IMR-90 (cell line): Measurements from ENCODE around the gene EPB41L4A. TPM values are rescaled to one million over a fixed set of nuclear protein-coding genes. Genes with fewer than 3 reads are reported as not detected.

Experiments used
- ATAC-seq: fragments of 200-7000 bp; cut with Tn5 transposase; 2 replicates; pipeline ENCODE4 v1.9.1; 2020; ENCODE audit warnings: low read depth, mild to moderate bottlenecking, moderate library complexity
- BruUV-seq: library from RNA; stranded (reverse); fragments of 400-500 nt; replicated peaks from 2 replicates; lab custom pipeline; 2021; lab: Mats Ljungman, UMichigan
- CTCF ChIA-PET: fragments of 300-600 bp; formaldehyde crosslinking; extraction: SDS; loops from one replicate; lab custom pipeline; 2021; ENCODE audit warnings: antibody characterized with exemption; lab: Yijun Ruan, JAX
- POLR2A ChIA-PET: fragments of 300-600 bp; sonication (Branson Sonifier 250); formaldehyde crosslinking; loops from one replicate; lab custom pipeline; 2022; ENCODE audit warnings: antibody characterized with exemption; ENCODE audit not compliant: unreplicated experiment; lab: Charles Lee
- DNase-seq: peaks from one replicate; pipeline ENCODE4 v3.0.0; 2013
- H2AFZ ChIP-seq: replicated peaks from 2 replicates; pipeline ENCODE3; 2013; ENCODE audit warnings: low read length, mild to moderate bottlenecking; ENCODE audit not compliant: poor library complexity
- H2AK5ac ChIP-seq: 2 replicates; pipeline ENCODE4 v1.6.1; 2013; ENCODE audit warnings: low read depth, low read length, inconsistent platforms
- H2AK9ac ChIP-seq: replicated peaks from 2 replicates; pipeline ENCODE3; 2013; ENCODE audit warnings: mild to moderate bottlenecking, low read depth, low read length, moderate library complexity; ENCODE audit not compliant: poor library complexity
- H2BK120ac ChIP-seq: 2 replicates; pipeline ENCODE4 v1.6.1; 2013; ENCODE audit warnings: low read depth, low read length, inconsistent platforms
- H2BK15ac ChIP-seq: 3 replicates; pipeline ENCODE4 v1.6.1; 2013; ENCODE audit warnings: low read depth, low read length, inconsistent platforms
- H2BK20ac ChIP-seq: 2 replicates; pipeline ENCODE4 v1.6.1; 2013; ENCODE audit warnings: low read depth, mild to moderate bottlenecking, inconsistent platforms, low read length, moderate library complexity
- H2BK5ac ChIP-seq: 2 replicates; pipeline ENCODE4 v1.6.1; 2013; ENCODE audit warnings: mild to moderate bottlenecking, low read depth, low read length, inconsistent platforms; ENCODE audit not compliant: poor library complexity, severe bottlenecking
- H3K14ac ChIP-seq: replicated peaks from 2 replicates; pipeline ENCODE4 v1.6.1; 2013; ENCODE audit warnings: low read depth, low read length, inconsistent platforms
- H3K18ac ChIP-seq: 2 replicates; pipeline ENCODE4 v1.6.1; 2013; ENCODE audit warnings: low read depth, low read length, control low read depth
- H3K23ac ChIP-seq: 2 replicates; pipeline ENCODE4 v1.6.1; 2013; ENCODE audit warnings: low read depth, low read length, inconsistent platforms
- H3K27ac ChIP-seq: 2 replicates; pipeline ENCODE4 v1.5.1; 2013; ENCODE audit warnings: mild to moderate bottlenecking, control low read depth, low read length; ENCODE audit not compliant: insufficient read depth
- H3K27me3 ChIP-seq: 2 replicates; pipeline ENCODE4 v1.6.1; 2013; ENCODE audit warnings: low read length; ENCODE audit not compliant: control insufficient read depth, insufficient read depth
- H3K36me3 ChIP-seq: 2 replicates; pipeline ENCODE4 v1.6.1; 2013; ENCODE audit warnings: low read length, mixed read lengths; ENCODE audit not compliant: control insufficient read depth, insufficient read depth
- H3K4ac ChIP-seq: 2 replicates; pipeline ENCODE4 v1.6.1; 2013; ENCODE audit warnings: low read depth, low read length, inconsistent platforms
- H3K4me1 ChIP-seq: 2 replicates; pipeline ENCODE4 v1.6.1; 2013; ENCODE audit warnings: low read length, mixed read lengths; ENCODE audit not compliant: control insufficient read depth, insufficient read depth
- H3K4me2 ChIP-seq: 2 replicates; pipeline ENCODE4 v1.6.1; 2013; ENCODE audit warnings: low read depth, mild to moderate bottlenecking, control low read depth, low read length, moderate library complexity
- H3K4me3 ChIP-seq: 2 replicates; pipeline ENCODE4 v1.5.1; 2013; ENCODE audit warnings: low read depth, mild to moderate bottlenecking, control low read depth, low read length, moderate library complexity; ENCODE audit not compliant: insufficient read depth
- H3K56ac ChIP-seq: 2 replicates; pipeline ENCODE4 v1.6.1; 2013; ENCODE audit warnings: low read length, inconsistent platforms; ENCODE audit not compliant: insufficient read depth; ENCODE audit errors: extremely low read depth
- H3K79me1 ChIP-seq, 2 experiments: 2 replicates each; pipeline ENCODE4 v1.6.1; 2013; ENCODE audit warnings: low read length in 2 of 2, inconsistent platforms in 1 of 2, low read depth in 1 of 2
- H3K9ac ChIP-seq: 2 replicates; pipeline ENCODE4 v1.6.1; 2013; ENCODE audit warnings: low read depth, low read length, control low read depth
- H3K9me1 ChIP-seq: 2 replicates; pipeline ENCODE4 v1.6.1; 2013; ENCODE audit warnings: low read length, inconsistent platforms; ENCODE audit not compliant: insufficient read depth
- H3K9me3 ChIP-seq: 2 replicates; pipeline ENCODE4 v1.6.1; 2013; ENCODE audit warnings: low read length; ENCODE audit not compliant: control insufficient read depth, insufficient read depth
- H4K20me1 ChIP-seq: 2 replicates; pipeline ENCODE4 v1.6.1; 2013; ENCODE audit warnings: low read length, inconsistent platforms; ENCODE audit not compliant: insufficient read depth
- H4K5ac ChIP-seq: 2 replicates; pipeline ENCODE4 v1.6.1; 2013; ENCODE audit warnings: mild to moderate bottlenecking, low read depth, low read length, control low read depth
- H4K8ac ChIP-seq, 2 experiments: 2 replicates each; pipeline ENCODE4 v1.6.1; 2013; ENCODE audit warnings: low read depth in 2 of 2, low read length in 2 of 2, control low read depth in 1 of 2, inconsistent platforms in 1 of 2
- H4K91ac ChIP-seq: 2 replicates; pipeline ENCODE4 v1.6.1; 2013; ENCODE audit warnings: low read depth, low read length, inconsistent platforms; ENCODE audit not compliant: insufficient read depth
- BHLHE40 ChIP-seq: fragments of 150-350 bp; IDR thresholded peaks from 2 replicates; pipeline ENCODE4 v1.6.1; 2016; ENCODE audit warnings: mild to moderate bottlenecking, low read depth, low read length
- CEBPB ChIP-seq: IDR thresholded peaks from 2 replicates; pipeline ENCODE4 v1.6.1; 2012; ENCODE audit warnings: low read depth, low read length, improper control_type of control experiment
- CHD1 ChIP-seq: IDR thresholded peaks from 2 replicates; pipeline ENCODE4 v1.6.1; 2012; ENCODE audit warnings: low read depth, low read length, improper control_type of control experiment
- CTCF ChIP-seq: conservative IDR thresholded peaks from 2 replicates; pipeline ENCODE4 v1.5.1; 2012; ENCODE audit warnings: mild to moderate bottlenecking, low read depth, low read length, improper control_type of control experiment
- ELK1 ChIP-seq: fragments of 150-350 bp; IDR thresholded peaks from 2 replicates; pipeline ENCODE4 v1.6.1; 2016; ENCODE audit warnings: low read depth, mild to moderate bottlenecking, low read length, moderate library complexity, borderline replicate concordance
- MAFK ChIP-seq: IDR thresholded peaks from 2 replicates; pipeline ENCODE4 v1.6.1; 2012; ENCODE audit warnings: low read depth, low read length, improper control_type of control experiment
- MXI1 ChIP-seq: IDR thresholded peaks from 2 replicates; pipeline ENCODE4 v1.6.1; 2012; ENCODE audit warnings: low read depth, mild to moderate bottlenecking, low read length, moderate library complexity, borderline replicate concordance
- NFE2L2 ChIP-seq: fragments of 150-350 bp; IDR thresholded peaks from 2 replicates; pipeline ENCODE4 v1.6.1; 2016; ENCODE audit warnings: low read depth, mild to moderate bottlenecking, low read length
- POLR2A ChIP-seq: IDR thresholded peaks from 2 replicates; pipeline ENCODE4 v1.6.1; 2012; ENCODE audit warnings: mild to moderate bottlenecking, low read depth, low read length
- RAD21 ChIP-seq: IDR thresholded peaks from 2 replicates; pipeline ENCODE4 v1.6.1; 2012; ENCODE audit warnings: low read length, improper control_type of control experiment
- RCOR1 ChIP-seq: IDR thresholded peaks from 2 replicates; pipeline ENCODE4 v1.6.1; 2012; ENCODE audit warnings: mild to moderate bottlenecking, low read length, improper control_type of control experiment; ENCODE audit not compliant: insufficient replicate concordance
- RFX5 ChIP-seq: IDR thresholded peaks from 2 replicates; pipeline ENCODE4 v1.8.0; 2012; ENCODE audit warnings: low read depth, mild to moderate bottlenecking, low read length, moderate library complexity
- SMC3 ChIP-seq: fragments of 150-350 bp; IDR thresholded peaks from 2 replicates; pipeline ENCODE4 v1.6.1; 2016; ENCODE audit warnings: low read depth, mild to moderate bottlenecking, antibody characterized with exemption, low read length, moderate library complexity
- whole genome bisulfite sequencing, 2 experiments: methylation state at CpG; one replicate each; pipeline versions ENCODE4 v1.1.5 to v1.1.7; 2013; ENCODE audit warnings: missing lambda C conversion rate in 2 of 2; ENCODE audit not compliant: insufficient read length in 1 of 2; ENCODE audit errors: extremely low coverage in 2 of 2; 5-methylcytosine and 5-hydroxymethylcytosine counted together
- dilution Hi-C: fragments of 300-500 bp; cut with HindIII; formaldehyde crosslinking; loops from one replicate; pipeline ENCODE4 v1.14.3; 2018; ENCODE audit warnings: low sequenced_read_pairs; ENCODE audit not compliant: unreplicated experiment
- in situ Hi-C: fragments of 300-500 bp; cut with MboI; formaldehyde crosslinking; loops from 3 replicates; pipeline ENCODE4 v1.14.3; 2019; ENCODE audit warnings: low sequenced_read_pairs, inconsistent platforms, mixed read lengths
- intact Hi-C: fragments of 100-400 bp; cut with micrococcal nuclease; formaldehyde crosslinking; loops from 2 replicates; pipeline ENCODE4 v1.10.0; 2022
- polyA plus RNA-seq, 3 experiments: library from polyadenylated mRNA; depleted of rRNA; stranded (reverse); fragments of >200 nt; gene quantifications; 2 replicates each; pipeline ENCODE4 v1.2.3, GENCODE V29; 2012; ENCODE audit warnings: low replicate concordance in 1 of 3
- total RNA-seq: library from RNA; depleted of rRNA; stranded (reverse); fragments of >200 nt; gene quantifications from 2 replicates; pipeline ENCODE4 v1.2.3, GENCODE V29; 2012

EPB41L4A gene
- total and polyA plus RNA-seq, 2 of the 4 experiments (the other 2 are of a cell fraction) = under 0.01 to 0.02 TPM

GRCh38 chr5:112306956-112307355, 112.1 kb downstream of the EPB41L4A start:
- Histone ChIP-seq H3K56ac (no peak overlapping the region), H2BK120ac (no peak overlapping the region), H3K4ac (no peak overlapping the region), H3K9ac (no peak overlapping the region), H3K4me3 (no peak overlapping the region), H2BK20ac (no peak overlapping the region), H3K79me1 (no peaks in the 10 kb centered on the region), H3K27ac (no peak overlapping the region), H3K4me1 (no peaks in the 10 kb centered on the region), H2AFZ (no peak overlapping the region), H3K9me1 (no peaks in the 10 kb centered on the region), H2AK5ac (no peak overlapping the region), H3K27me3 (no peaks in the 10 kb centered on the region), H4K8ac (no peak overlapping the region), H3K4me2 (no peak overlapping the region), H3K23ac (no peak overlapping the region), H4K91ac (no peak overlapping the region), H3K14ac (no peak overlapping the region), H3K9me3 (no peaks in the 10 kb centered on the region), H4K5ac (no peak overlapping the region), H4K20me1 (no peaks in the 10 kb centered on the region), H3K36me3 (no peaks in the 10 kb centered on the region), H2BK5ac (no peak overlapping the region), H3K18ac (no peak overlapping the region), H2AK9ac (no peak overlapping the region), H2BK15ac (no peak overlapping the region)
- dilution Hi-C loops = no loop called here
- TF ChIP-seq CTCF (no peak), CHD1 (no peak), RCOR1 (no peak), POLR2A (no peak), RFX5 (no peak), RAD21 (no peak), MXI1 (no peak), MAFK (no peak), BHLHE40 (no peak), CEBPB (no peak), SMC3 (no peak), NFE2L2 (no peak), ELK1 (no peak)
- DNase-seq = no peak
- BruUV-seq = no TSS peak
- no CpG with 5 or more reads among the region's 2 CpGs for whole genome bisulfite sequencing, 2 experiments
- ChIA-PET CTCF (no interaction called here), POLR2A (no interaction called here)
- intact Hi-C loops = no loop called here
- in situ Hi-C loops = no loop called here
- ATAC-seq = no peak
